Measurements from ENCODE around the gene USP35.

GRCh38 chr11:78216021-78216420 is 27.3 kb downstream of the USP35 start:
- TF ChIP-seq CTCF (IDR thresholded peaks at IDR 0.05; ENCODE audit: poor library complexity) (no peak), EZH2phosphoT487 (IDR thresholded peaks at IDR 0.05; ENCODE audit: low read depth, severe bottlenecking, unreplicated experiment) (no peak), EZH2 (IDR thresholded peaks at IDR 0.05; ENCODE audit: borderline replicate concordance) (no peak)

Data from hepatocyte (in vitro differentiated cells).